Naive thymus-derived CD4-positive, alpha-beta T cell (primary cell): ENCODE measurements around the gene SOHLH2. TPM values are rescaled to one million over a fixed set of nuclear protein-coding genes. Genes with fewer than 3 reads are reported as not detected.

Experiments used
- ATAC-seq: fragments of 150-1000 bp; cut with Tn5 transposase; 2 replicates; pipeline ENCODE4 v1.10.0; 2021; ENCODE audit warnings: mild to moderate bottlenecking, moderate library complexity
- CTCF ChIA-PET: fragments of 350-600 bp; sonication (Branson Sonifier 250); formaldehyde crosslinking; loops from one replicate; lab custom pipeline; 2021; ENCODE audit warnings: antibody characterized with exemption; lab: Charles Lee
- POLR2A ChIA-PET: fragments of 350-600 bp; sonication (Branson Sonifier 250); formaldehyde crosslinking; loops from one replicate; lab custom pipeline; 2021; ENCODE audit warnings: antibody characterized with exemption, inconsistent platforms; lab: Charles Lee
- DNase-seq, 9 donors: peaks; one replicate each; pipeline versions ENCODE4 v3.0.0 to v3.0.0-alpha.2; 2020 to 2022; ENCODE audit warnings: mixed read lengths in 1 of 9
- H3K27ac ChIP-seq: one replicate; pipeline ENCODE4 v1.7.0; 2013; ENCODE audit warnings: mild to moderate bottlenecking, low read depth, low read length, moderate library complexity
- H3K27me3 ChIP-seq, 2 donors: one replicate each; pipeline ENCODE4 v1.7.0; 2013; ENCODE audit warnings: low read length in 2 of 2, mild to moderate bottlenecking in 2 of 2, moderate library complexity in 2 of 2; ENCODE audit not compliant: control insufficient read depth in 2 of 2, insufficient read depth in 2 of 2
- H3K36me3 ChIP-seq, 3 experiments: 1 replicate in 2 of 3; 2 replicates in 1 of 3; pipeline ENCODE4 v1.7.0; 2013; ENCODE audit warnings: low read length in 3 of 3, mild to moderate bottlenecking in 3 of 3, moderate library complexity in 1 of 3; ENCODE audit not compliant: insufficient read depth in 3 of 3, control insufficient read depth in 2 of 3
- H3K4me1 ChIP-seq, 2 donors: one replicate each; pipeline ENCODE4 v1.7.0; 2013; ENCODE audit warnings: low read length in 2 of 2, mild to moderate bottlenecking in 2 of 2, moderate library complexity in 1 of 2; ENCODE audit not compliant: control insufficient read depth in 2 of 2, insufficient read depth in 2 of 2
- H3K4me3 ChIP-seq: 2 replicates; pipeline ENCODE4 v1.7.0; 2013; ENCODE audit warnings: mild to moderate bottlenecking, low read length
- H3K9me3 ChIP-seq, 3 experiments: 1 replicate in 2 of 3; 2 replicates in 1 of 3; pipeline ENCODE4 v1.7.0; 2013; ENCODE audit warnings: low read length in 3 of 3; ENCODE audit not compliant: control insufficient read depth in 2 of 3
- H3K27ac Mint-ChIP-seq, 9 donors: one replicate each; pipeline ENCODE4 v1.8.0; 2020 to 2022; ENCODE audit warnings: mixed read lengths in 9 of 9, mild to moderate bottlenecking in 8 of 9, moderate library complexity in 5 of 9, inconsistent platforms in 2 of 9
- H3K27me3 Mint-ChIP-seq, 5 donors: one replicate each; pipeline ENCODE4 v1.8.0; 2021 to 2022; ENCODE audit warnings: mixed read lengths in 5 of 5, mild to moderate bottlenecking in 1 of 5
- H3K36me3 Mint-ChIP-seq, 5 donors: one replicate each; pipeline ENCODE4 v1.8.0; 2020 to 2022; ENCODE audit warnings: mixed read lengths in 5 of 5, mild to moderate bottlenecking in 3 of 5, inconsistent platforms in 1 of 5
- H3K4me1 Mint-ChIP-seq, 7 donors: one replicate each; pipeline ENCODE4 v1.8.0; 2020 to 2022; ENCODE audit warnings: mixed read lengths in 7 of 7, mild to moderate bottlenecking in 3 of 7, inconsistent platforms in 1 of 7
- H3K4me3 Mint-ChIP-seq, 10 donors: one replicate each; pipeline ENCODE4 v1.8.0; 2020 to 2022; ENCODE audit warnings: mild to moderate bottlenecking in 10 of 10, mixed read lengths in 10 of 10, moderate library complexity in 6 of 10, inconsistent platforms in 2 of 10
- H3K9me3 Mint-ChIP-seq, 11 donors: one replicate each; pipeline ENCODE4 v1.8.0; 2020 to 2022; ENCODE audit warnings: mixed read lengths in 11 of 11, mild to moderate bottlenecking in 4 of 11, inconsistent platforms in 1 of 11, moderate library complexity in 1 of 11
- intact Hi-C, 2 donors: fragments of 100-400 bp; cut with micrococcal nuclease; formaldehyde crosslinking; loops; one replicate each; pipeline ENCODE4 v1.15.1; 2023
- polyA plus RNA-seq, 2 donors: library from polyadenylated mRNA; unstranded; fragments of 300-500 nt; fragmentation: Illumina TruSeq; gene quantifications; one replicate each; pipeline ENCODE4 v1.2.3, GENCODE V29; 2021
- total RNA-seq, 6 experiments: library from RNA in 5 of 6; stranded (reverse) in 5 of 6; gene quantifications; 1 replicate in 5 of 6; 2 replicates in 1 of 6; pipeline ENCODE4 v1.2.3 and lab custom pipeline; 2021 to 2026

SOHLH2 gene
- total and polyA plus RNA-seq, 7 experiments from 2014 or later: not detected

DNA sequence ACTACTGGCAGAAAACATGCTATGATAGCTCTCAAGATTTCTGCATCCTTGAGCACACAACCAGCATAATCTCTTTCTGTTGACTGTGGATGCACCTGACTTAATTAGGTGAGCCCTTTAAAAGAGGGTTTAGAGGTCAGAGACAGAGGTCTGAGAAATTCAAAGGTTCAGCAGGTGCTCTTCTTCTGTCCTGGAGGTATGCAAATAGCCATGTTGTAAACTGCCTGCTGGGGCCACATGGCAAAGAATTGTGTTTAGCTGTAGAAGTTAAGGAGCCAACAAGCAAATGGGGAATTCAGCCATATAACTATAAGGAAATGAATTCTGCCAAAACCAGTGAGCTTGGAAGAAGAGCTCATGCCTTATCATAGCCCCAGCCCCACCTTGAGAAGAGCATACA lies 71.6 kb downstream of the SOHLH2 start:
- DNase-seq (no peak), ATAC-seq (no peak)

DNA sequence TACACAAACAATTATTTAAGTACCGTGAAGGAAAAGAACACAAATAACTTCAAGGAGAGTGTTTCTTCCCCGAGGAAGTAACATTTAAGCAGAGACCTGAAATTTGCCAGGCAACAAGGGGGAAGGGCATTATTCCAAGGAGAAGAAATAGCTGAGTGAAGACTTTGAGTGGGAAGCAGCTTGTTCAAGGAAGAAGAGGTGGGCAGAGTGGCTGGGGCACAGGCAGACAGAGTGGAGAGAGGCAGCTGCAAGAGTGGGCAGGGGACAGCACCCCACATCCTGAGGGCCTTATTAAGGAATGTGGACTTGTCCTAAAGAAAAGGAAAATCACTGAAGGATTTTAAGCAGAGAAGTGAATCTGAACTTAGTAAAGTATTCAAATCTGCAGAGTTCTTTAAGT lies 78.5 kb downstream of the SOHLH2 start:
- Histone ChIP-seq H3K4me1 (no peaks in the 10 kb centered on the region), H3K9me3 (no peaks in the 10 kb centered on the region), H3K27me3 (peaks cover 0 to 5% of the 10 kb centered on the region in 2 donors), H3K4me3 (no peak overlapping the region), H3K36me3 (no peaks in the 10 kb centered on the region), H3K27ac (no peak overlapping the region)
- intact Hi-C loops: no loop called here
- no peaks in the 10 kb centered on the region for H3K4me1 Mint-ChIP-seq
- no peak for DNase-seq
- H3K27ac Mint-ChIP-seq: no peak overlapping the region
- POLR2A ChIA-PET: no interaction called here
- CTCF ChIA-PET: no interaction called here
- no peak for ATAC-seq
- no peak overlapping the region for H3K4me3 Mint-ChIP-seq
- peaks cover 0 to 15% (median 4%) of the 10 kb centered on the region in 11 donors for H3K9me3 Mint-ChIP-seq
- H3K36me3 Mint-ChIP-seq: no peaks in the 10 kb centered on the region
- H3K27me3 Mint-ChIP-seq: peaks cover 22 to 47% (median 32%) of the 10 kb centered on the region in 5 donors

More for the DNA sequence above, 71.6 kb downstream of the SOHLH2 start:
- Mint-ChIP-seq H3K9me3 (peaks cover 0 to 12% (median 2%) of the 10 kb centered on the region in 11 donors), H3K4me3 (no peak overlapping the region), H3K27me3 (peaks cover 0 to 12% (median 0%) of the 10 kb centered on the region in 5 donors), H3K4me1 (no peaks in the 10 kb centered on the region), H3K27ac (no peak overlapping the region), H3K36me3 (no peaks in the 10 kb centered on the region)
- Histone ChIP-seq H3K4me1 (no peaks in the 10 kb centered on the region), H3K27ac (no peak overlapping the region), H3K27me3 (no peaks in the 10 kb centered on the region), H3K9me3 (no peaks in the 10 kb centered on the region), H3K36me3 (no peaks in the 10 kb centered on the region), H3K4me3 (no peak overlapping the region)
- intact Hi-C loops: no loop called here
- POLR2A ChIA-PET: no interaction called here
- CTCF ChIA-PET: no interaction called here

DNA sequence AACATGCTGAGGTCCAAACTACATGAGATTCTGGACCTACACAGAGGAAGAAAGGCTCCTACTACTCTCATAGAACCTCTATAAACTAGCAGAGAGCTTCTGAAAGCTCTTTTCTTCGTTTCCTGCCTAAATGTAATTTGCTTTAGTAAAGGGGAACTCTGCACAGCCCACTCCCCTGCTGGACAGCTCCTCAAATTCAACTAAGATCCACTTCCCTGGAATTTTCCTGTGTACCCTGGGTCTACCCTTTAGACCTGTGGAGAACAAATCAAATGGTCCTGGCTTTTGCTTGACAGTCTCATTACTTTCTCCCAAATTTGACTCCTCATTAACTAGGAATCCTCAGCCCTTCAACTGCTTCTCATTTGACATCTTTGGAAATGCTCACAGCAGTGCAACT lies 79.7 kb downstream of the SOHLH2 start:
- intact Hi-C loops: no loop called here
- peaks cover 0 to 2% (median 0%) of the 10 kb centered on the region in 7 donors for H3K4me1 Mint-ChIP-seq
- Histone ChIP-seq H3K9me3 (no peaks in the 10 kb centered on the region), H3K4me1 (no peaks in the 10 kb centered on the region), H3K4me3 (no peak overlapping the region), H3K36me3 (no peaks in the 10 kb centered on the region), H3K27me3 (peaks cover 0 to 5% of the 10 kb centered on the region in 2 donors), H3K27ac (no peak overlapping the region)
- CTCF ChIA-PET: no interaction called here
- H3K9me3 Mint-ChIP-seq: peaks cover 0 to 8% (median 4%) of the 10 kb centered on the region in 11 donors
- ATAC-seq (no peak), DNase-seq (no peak)
- H3K27me3 Mint-ChIP-seq: peaks cover 30 to 54% (median 41%) of the 10 kb centered on the region in 5 donors
- H3K36me3 Mint-ChIP-seq: no peaks in the 10 kb centered on the region
- POLR2A ChIA-PET: no interaction called here
- no peak overlapping the region for H3K4me3 Mint-ChIP-seq
- no peak overlapping the region for H3K27ac Mint-ChIP-seq

DNA sequence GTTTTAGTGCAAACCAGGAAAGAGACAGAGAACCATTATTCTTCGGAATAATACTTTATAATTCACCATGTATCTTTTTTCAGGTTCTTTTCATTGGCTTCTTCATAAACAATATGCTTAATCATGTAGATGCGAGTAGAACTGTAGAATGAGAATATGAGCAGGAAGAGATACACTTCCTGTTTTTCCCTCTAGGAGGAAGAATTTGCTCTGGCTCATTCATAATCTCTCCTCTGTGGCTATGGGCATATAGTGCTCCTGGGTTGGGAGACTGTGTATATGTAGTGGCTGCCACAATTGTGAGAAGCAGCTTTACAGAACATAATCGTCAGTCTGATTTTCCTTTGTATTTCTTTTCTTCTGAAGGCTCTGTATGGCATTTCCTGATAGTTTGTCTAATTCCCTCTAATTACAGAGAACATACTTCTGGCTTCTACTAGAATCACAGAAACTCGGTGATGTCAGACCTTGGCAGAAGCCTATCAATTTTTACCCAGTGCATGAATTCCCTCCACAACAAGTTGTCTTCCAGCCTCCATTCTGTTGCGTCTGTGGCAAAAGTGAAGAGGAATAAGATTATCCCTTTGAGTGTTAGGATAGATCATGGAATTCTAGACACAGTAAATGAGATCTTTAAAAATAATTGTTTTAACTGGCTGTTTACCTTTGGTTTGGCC lies 80.3 kb downstream of the SOHLH2 start:
- H3K4me3 ChIP-seq: no peak overlapping the region
- H3K4me3 Mint-ChIP-seq: no peak overlapping the region
- H3K27me3 Mint-ChIP-seq: peaks cover 30 to 57% (median 41%) of the 10 kb centered on the region in 5 donors
- no peaks in the 10 kb centered on the region for H3K36me3 ChIP-seq
- H3K27ac Mint-ChIP-seq: no peak overlapping the region
- H3K9me3 Mint-ChIP-seq: peaks cover 0 to 8% (median 4%) of the 10 kb centered on the region in 11 donors
- peaks cover 0 to 5% of the 10 kb centered on the region in 2 donors for H3K27me3 ChIP-seq
- ATAC-seq (no peak), DNase-seq (no peak)
- CTCF ChIA-PET: no interaction called here
- no peak overlapping the region for H3K27ac ChIP-seq
- no peaks in the 10 kb centered on the region for H3K4me1 ChIP-seq
- H3K4me1 Mint-ChIP-seq: peaks cover 0 to 2% (median 0%) of the 10 kb centered on the region in 7 donors
- POLR2A ChIA-PET: no interaction called here
- no peaks in the 10 kb centered on the region for H3K36me3 Mint-ChIP-seq
- H3K9me3 ChIP-seq: no peaks in the 10 kb centered on the region
- intact Hi-C loops: no loop called here

DNA sequence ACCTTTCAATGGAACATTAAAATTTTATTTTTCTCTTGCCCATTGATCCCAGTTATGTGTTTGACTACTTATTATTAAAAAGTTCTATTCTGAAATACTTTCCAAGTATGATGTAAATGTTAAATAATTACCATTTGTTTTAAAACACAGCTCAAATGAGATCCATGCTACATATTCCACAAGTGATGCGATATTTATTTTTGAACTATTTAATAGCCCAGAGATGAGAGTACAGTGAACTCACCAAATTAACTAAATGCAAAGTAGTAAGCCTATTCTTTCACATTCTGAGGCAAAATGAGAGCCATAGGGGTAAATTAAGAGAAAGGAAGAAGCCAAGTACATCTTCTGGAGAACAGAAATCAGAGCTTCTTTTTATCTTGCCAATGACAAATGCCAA lies 82.0 kb downstream of the SOHLH2 start:
- no peak overlapping the region for H3K27ac Mint-ChIP-seq
- H3K36me3 Mint-ChIP-seq: no peaks in the 10 kb centered on the region
- CTCF ChIA-PET: no interaction called here
- no peak overlapping the region for H3K4me3 Mint-ChIP-seq
- H3K27me3 Mint-ChIP-seq: peaks cover 34 to 53% (median 41%) of the 10 kb centered on the region in 5 donors
- H3K4me3 ChIP-seq: no peak overlapping the region
- peaks cover 0 to 5% of the 10 kb centered on the region in 2 donors for H3K27me3 ChIP-seq
- no peaks in the 10 kb centered on the region for H3K36me3 ChIP-seq
- H3K9me3 ChIP-seq: no peaks in the 10 kb centered on the region
- H3K4me1 Mint-ChIP-seq: peaks cover 0 to 2% (median 0%) of the 10 kb centered on the region in 7 donors
- H3K9me3 Mint-ChIP-seq: peaks cover 0 to 8% (median 2%) of the 10 kb centered on the region in 11 donors
- no peak for ATAC-seq
- POLR2A ChIA-PET: no interaction called here
- H3K4me1 ChIP-seq: no peaks in the 10 kb centered on the region
- intact Hi-C loops: no loop called here
- no peak for DNase-seq
- H3K27ac ChIP-seq: no peak overlapping the region

DNA sequence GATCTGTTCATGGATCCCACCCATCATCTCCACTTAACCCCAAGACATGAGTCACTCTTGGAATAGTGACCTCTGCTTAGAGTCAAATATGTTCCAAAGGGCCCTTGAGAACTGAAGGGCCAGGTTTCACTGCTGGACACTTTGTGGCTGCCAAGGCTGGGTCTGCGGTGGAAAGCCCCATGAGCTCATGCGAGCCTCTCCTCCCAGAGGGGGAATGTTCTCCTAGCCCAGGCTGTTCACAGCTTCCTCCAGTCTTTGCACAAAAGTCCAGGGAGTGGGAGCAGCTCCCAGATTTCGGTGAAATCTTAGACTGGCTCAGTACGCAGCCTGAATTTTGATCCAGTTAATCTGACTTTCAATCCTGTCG lies 82.4 kb downstream of the SOHLH2 start:
- DNase-seq (no peak), ATAC-seq (no peak)
- peaks cover 0 to 5% of the 10 kb centered on the region in 2 donors for H3K27me3 ChIP-seq
- H3K36me3 ChIP-seq: no peaks in the 10 kb centered on the region
- Mint-ChIP-seq H3K4me1 (peaks cover 0 to 2% (median 0%) of the 10 kb centered on the region in 7 donors), H3K27ac (no peak overlapping the region), H3K36me3 (no peaks in the 10 kb centered on the region), H3K27me3 (peaks cover 34 to 53% (median 41%) of the 10 kb centered on the region in 5 donors), H3K4me3 (no peak overlapping the region), H3K9me3 (peaks cover 0 to 8% (median 2%) of the 10 kb centered on the region in 11 donors)
- H3K9me3 ChIP-seq: no peaks in the 10 kb centered on the region
- intact Hi-C loops: no loop called here
- H3K4me1 ChIP-seq: no peaks in the 10 kb centered on the region
- ChIA-PET POLR2A (no interaction called here), CTCF (no interaction called here)
- H3K4me3 ChIP-seq: no peak overlapping the region
- no peak overlapping the region for H3K27ac ChIP-seq
